Progenitor cell of endocrine pancreas (in vitro differentiated cells): Measurements from ENCODE around the gene ALG12. TPM values are rescaled to one million over a fixed set of nuclear protein-coding genes. Genes with fewer than 3 reads are reported as not detected.

ENCODE experiments used
- DNase-seq: peaks from one replicate; pipeline ENCODE4 v3.0.0; 2021; ENCODE audit warnings: low spot score; ENCODE audit not compliant: unreplicated experiment
- H3K27ac Mint-ChIP-seq: 2 replicates; pipeline ENCODE4 v1.8.0; 2021; ENCODE audit warnings: mild to moderate bottlenecking, moderate library complexity, mixed read lengths
- H3K27me3 Mint-ChIP-seq: 2 replicates; pipeline ENCODE4 v1.8.0; 2021; ENCODE audit warnings: mixed read lengths
- H3K36me3 Mint-ChIP-seq: 2 replicates; pipeline ENCODE4 v1.8.0; 2022; ENCODE audit warnings: mixed read lengths; ENCODE audit not compliant: insufficient read depth
- H3K4me1 Mint-ChIP-seq: 2 replicates; pipeline ENCODE4 v1.8.0; 2021; ENCODE audit warnings: low read depth, mixed read lengths
- H3K4me3 Mint-ChIP-seq: 2 replicates; pipeline ENCODE4 v1.8.0; 2021; ENCODE audit warnings: low read depth, mild to moderate bottlenecking, moderate library complexity, mixed read lengths
- H3K9me3 Mint-ChIP-seq: 2 replicates; pipeline ENCODE4 v1.8.0; 2021; ENCODE audit warnings: low read depth, mixed read lengths
- CTCF ChIP-seq: fragments of 200-600 bp; sonication (generic); IDR thresholded peaks from one replicate; pipeline ENCODE4 v1.5.0; 2021; ENCODE audit warnings: antibody characterized with exemption, mild to moderate bottlenecking; ENCODE audit not compliant: unreplicated experiment
- total RNA-seq: library from RNA; stranded (reverse); gene quantifications from 2 replicates; pipeline ENCODE4 v1.2.1, GENCODE V29; 2021

ALG12 gene
- total RNA-seq, 1 donor from 2014 or later, result 25.7 TPM

GRCh38 chr22:49880281-49880680 lies 38.0 kb downstream of the ALG12 start:
- H3K27ac Mint-ChIP-seq, result peak overlapping the region; percentile 80

GRCh38 chr22:49879871-49880270 lies 38.4 kb downstream of the ALG12 start:
- DNase-seq, result no peak
- peaks cover 56% of the 10 kb centered on the region for H3K36me3 Mint-ChIP-seq
- no peak overlapping the region for H3K4me3 Mint-ChIP-seq
- peaks cover 23% of the 10 kb centered on the region for H3K9me3 Mint-ChIP-seq
- H3K27ac Mint-ChIP-seq, result peak overlapping the region; percentile 80
- no peaks in the 10 kb centered on the region for H3K27me3 Mint-ChIP-seq
- TF ChIP-seq CTCF, result no peak
- peaks cover 3% of the 10 kb centered on the region for H3K4me1 Mint-ChIP-seq

More at GRCh38 chr22:49880281-49880680, 38.0 kb downstream of the ALG12 start:
- Mint-ChIP-seq H3K9me3 (peaks cover 19% of the 10 kb centered on the region), H3K36me3 (peaks cover 56% of the 10 kb centered on the region), H3K4me3 (no peak overlapping the region), H3K4me1 (peaks cover 3% of the 10 kb centered on the region), H3K27me3 (no peaks in the 10 kb centered on the region)
- DNase-seq, result no peak
- no peak for TF ChIP-seq CTCF

- Mint-ChIP-seq H3K36me3 (peaks cover 53% of the 10 kb centered on the region), H3K4me3 (no peak overlapping the region), H3K27ac (peak overlapping the region; percentile 71), H3K9me3 (peaks cover 26% of the 10 kb centered on the region), H3K4me1 (peaks cover 3% of the 10 kb centered on the region), H3K27me3 (no peaks in the 10 kb centered on the region)
- TF ChIP-seq CTCF, result no peak
- DNase-seq, result no peak
Measured at GRCh38 chr22:49878206-49878605, 40.0 kb downstream of the ALG12 start.

GRCh38 chr22:49877642-49878041 lies 40.6 kb downstream of the ALG12 start:
- peaks cover 26% of the 10 kb centered on the region for H3K9me3 Mint-ChIP-seq
- no peaks in the 10 kb centered on the region for H3K27me3 Mint-ChIP-seq
- peaks cover 50% of the 10 kb centered on the region for H3K36me3 Mint-ChIP-seq
- H3K4me1 Mint-ChIP-seq, result peaks cover 3% of the 10 kb centered on the region
- H3K27ac Mint-ChIP-seq, result no peak overlapping the region
- no peak for DNase-seq
- no peak for TF ChIP-seq CTCF
- peak overlapping the region; percentile 40 for H3K4me3 Mint-ChIP-seq

GRCh38 chr22:49873228-49873940 lies 44.9 kb downstream of the ALG12 start:
- no peak for DNase-seq
- TF ChIP-seq CTCF, result no peak
- peaks cover 3% of the 10 kb centered on the region for H3K4me1 Mint-ChIP-seq
- H3K36me3 Mint-ChIP-seq, result peaks cover 60% of the 10 kb centered on the region
- no peak overlapping the region for H3K4me3 Mint-ChIP-seq
- no peaks in the 10 kb centered on the region for H3K27me3 Mint-ChIP-seq
- H3K27ac Mint-ChIP-seq, result peak overlapping the region; percentile 50
- H3K9me3 Mint-ChIP-seq, result peaks cover 39% of the 10 kb centered on the region
